GM12875 (cell line): Measurements from ENCODE around the gene MYZAP.

ENCODE experiments used
- H3K4me3 ChIP-seq: one replicate; pipeline ENCODE4 v1.5.1; 2011; ENCODE audit warnings: low read depth, low read length, control low read depth
- TF ChIP-seq, protein P1 (sequence below): IDR thresholded peaks from 2 replicates; pipeline ENCODE4 v1.5.1; 2011; ENCODE audit warnings: low read depth, mild to moderate bottlenecking, control low read depth, inconsistent platforms, low read length, moderate library complexity, borderline replicate concordance; ENCODE audit not compliant: insufficient read depth

Gene MYZAP

GRCh38 chr15:57634290-57634689 lies 42.6 kb downstream of the MYZAP start:
- H3K4me3 ChIP-seq: no peak overlapping the region
- TF ChIP-seq, protein P1, sequence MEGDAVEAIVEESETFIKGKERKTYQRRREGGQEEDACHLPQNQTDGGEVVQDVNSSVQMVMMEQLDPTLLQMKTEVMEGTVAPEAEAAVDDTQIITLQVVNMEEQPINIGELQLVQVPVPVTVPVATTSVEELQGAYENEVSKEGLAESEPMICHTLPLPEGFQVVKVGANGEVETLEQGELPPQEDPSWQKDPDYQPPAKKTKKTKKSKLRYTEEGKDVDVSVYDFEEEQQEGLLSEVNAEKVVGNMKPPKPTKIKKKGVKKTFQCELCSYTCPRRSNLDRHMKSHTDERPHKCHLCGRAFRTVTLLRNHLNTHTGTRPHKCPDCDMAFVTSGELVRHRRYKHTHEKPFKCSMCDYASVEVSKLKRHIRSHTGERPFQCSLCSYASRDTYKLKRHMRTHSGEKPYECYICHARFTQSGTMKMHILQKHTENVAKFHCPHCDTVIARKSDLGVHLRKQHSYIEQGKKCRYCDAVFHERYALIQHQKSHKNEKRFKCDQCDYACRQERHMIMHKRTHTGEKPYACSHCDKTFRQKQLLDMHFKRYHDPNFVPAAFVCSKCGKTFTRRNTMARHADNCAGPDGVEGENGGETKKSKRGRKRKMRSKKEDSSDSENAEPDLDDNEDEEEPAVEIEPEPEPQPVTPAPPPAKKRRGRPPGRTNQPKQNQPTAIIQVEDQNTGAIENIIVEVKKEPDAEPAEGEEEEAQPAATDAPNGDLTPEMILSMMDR: no peak

GRCh38 chr15:57635300-57635909 lies 43.7 kb downstream of the MYZAP start:
- H3K4me3 ChIP-seq: no peak overlapping the region
- TF ChIP-seq, protein P1: no peak

DNA sequence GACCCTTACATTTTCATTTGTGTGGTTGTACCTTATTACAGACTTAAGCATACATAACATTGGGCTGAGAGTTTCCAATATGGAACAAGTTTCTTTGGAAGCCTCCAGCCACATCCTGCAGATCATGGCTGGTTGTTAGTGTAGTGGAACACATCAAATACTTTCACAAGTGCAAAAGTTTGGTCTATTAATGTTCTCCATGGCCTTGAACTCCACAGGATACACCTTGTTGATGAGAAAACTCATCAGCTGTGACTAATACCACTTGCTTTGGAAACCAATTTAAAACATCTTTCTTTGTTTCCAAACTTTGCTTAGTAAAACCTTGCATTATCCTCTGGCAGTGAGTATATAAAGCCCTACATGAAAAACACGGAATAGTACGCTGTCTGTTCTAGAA lies 46.1 kb downstream of the MYZAP start:
- H3K4me3 ChIP-seq: no peak overlapping the region
- TF ChIP-seq, protein P1: no peak

DNA sequence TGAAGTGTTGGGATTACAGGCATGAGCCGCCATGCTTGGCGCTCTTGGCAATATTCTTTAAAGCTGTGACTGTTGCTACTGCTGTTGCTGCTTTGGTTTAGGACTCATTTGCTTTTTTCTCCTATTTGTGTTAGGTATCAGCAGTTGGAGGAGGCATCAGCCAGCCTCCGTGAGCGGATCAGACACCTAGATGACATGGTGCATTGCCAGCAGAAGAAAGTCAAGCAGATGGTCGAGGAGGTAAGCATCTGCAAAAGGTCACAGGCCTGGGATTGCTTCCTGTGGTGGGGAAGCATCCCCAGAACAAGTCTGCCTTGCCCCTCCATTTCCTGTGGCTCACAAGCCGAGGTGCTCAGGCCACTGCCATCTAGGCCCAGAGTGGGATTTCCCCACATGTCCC lies 47.6 kb downstream of the MYZAP start:
- TF ChIP-seq, protein P1: no peak
- no peak overlapping the region for H3K4me3 ChIP-seq

- H3K4me3 ChIP-seq: no peak overlapping the region
- TF ChIP-seq, protein P1: peak; percentile 35; the same call in 1 of the 2 replicates
These were observed 49.4 kb downstream of the MYZAP start for GRCh38 chr15:57640930-57641682.

DNA sequence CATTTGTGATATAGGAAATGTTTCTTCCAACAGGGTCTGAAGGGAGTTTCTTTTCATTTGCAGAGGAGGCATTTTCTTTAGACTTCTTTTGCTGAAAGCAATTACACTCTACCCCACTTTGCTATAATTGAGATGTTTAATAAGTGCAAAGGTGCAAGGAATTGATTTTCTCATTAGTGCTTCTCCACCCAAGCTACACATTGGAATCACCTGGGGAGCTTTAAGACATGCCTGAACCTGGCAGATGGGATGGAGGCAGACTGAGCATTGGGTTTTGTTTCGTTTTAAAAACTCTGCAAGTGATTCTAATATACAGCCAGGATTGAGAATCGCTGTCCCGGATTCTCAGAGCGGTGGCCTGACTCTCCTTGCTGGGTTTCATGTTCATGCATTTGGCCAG lies 52.1 kb downstream of the MYZAP start:
- no peak overlapping the region for H3K4me3 ChIP-seq
- TF ChIP-seq, protein P1: no peak

DNA sequence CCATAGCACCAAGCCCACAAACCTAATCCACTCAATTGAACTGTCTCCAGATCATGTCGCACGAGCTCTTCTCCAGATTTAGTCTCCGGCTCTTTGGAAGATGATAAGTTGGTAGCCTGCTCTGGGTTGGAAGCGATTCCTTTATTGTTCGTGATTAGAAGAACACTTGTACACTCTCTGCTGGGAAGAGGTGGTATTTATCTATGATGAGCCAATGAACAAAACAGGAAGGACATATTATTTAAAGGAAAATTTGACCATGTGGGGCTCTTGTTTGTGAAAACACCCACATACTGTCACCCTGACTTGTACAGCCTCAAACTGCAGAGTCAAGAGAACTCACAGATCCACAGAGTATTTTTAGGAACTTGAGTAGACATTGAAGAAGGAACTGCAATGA lies 54.4 kb downstream of the MYZAP start:
- H3K4me3 ChIP-seq: no peak overlapping the region
- TF ChIP-seq, protein P1: no peak
